ENCODE results near the gene PRRX2.

GRCh38 chr9:129756191-129756590 is 90.7 kb downstream of the PRRX2 start:
- no peak for TF ChIP-seq CTCF (IDR thresholded peaks at IDR 0.05; ENCODE audit: low read length)
- no peak for TF ChIP-seq EZH2 (IDR thresholded peaks at IDR 0.05; ENCODE audit: borderline replicate concordance, low read length)

All from OCI-LY1 (cell line).